Activated CD4-positive, alpha-beta memory T cell treated with anti-CD3 and anti-CD28 coated beads for 36 hours (primary cell): ENCODE data around the gene SALL4. TPM values are rescaled to one million over a fixed set of nuclear protein-coding genes. Genes with fewer than 3 reads are reported as not detected.
"Not testable (repeated sequence)": the region's sequence is repeated elsewhere in the genome, so short reads cannot be mapped to it uniquely, and the experiment has no call there.

Experiments
- CTCF ChIA-PET: fragments of 350-600 bp; sonication (Branson Sonifier 250); formaldehyde crosslinking; loops from one replicate; lab custom pipeline; 2021; ENCODE audit warnings: antibody characterized with exemption, inconsistent platforms; lab: Charles Lee
- POLR2A ChIA-PET: fragments of 350-600 bp; sonication (Branson Sonifier 250); formaldehyde crosslinking; loops from one replicate; lab custom pipeline; 2021; ENCODE audit warnings: antibody characterized with exemption; lab: Charles Lee
- DNase-seq: peaks from one replicate; pipeline ENCODE4 v3.0.0-alpha.2; 2020
- H3K27ac Mint-ChIP-seq: one replicate; pipeline ENCODE4 v1.8.0; 2021; ENCODE audit warnings: mixed read lengths
- H3K27me3 Mint-ChIP-seq: one replicate; pipeline ENCODE4 v1.8.0; 2021; ENCODE audit warnings: mixed read lengths
- H3K36me3 Mint-ChIP-seq: one replicate; pipeline ENCODE4 v1.8.0; 2021; ENCODE audit warnings: mixed read lengths
- H3K4me1 Mint-ChIP-seq: one replicate; pipeline ENCODE4 v1.8.0; 2021; ENCODE audit warnings: low read depth, mixed read lengths
- H3K4me3 Mint-ChIP-seq: one replicate; pipeline ENCODE4 v1.8.0; 2021; ENCODE audit warnings: mild to moderate bottlenecking, mixed read lengths
- H3K9me3 Mint-ChIP-seq: one replicate; pipeline ENCODE4 v1.8.0; 2021; ENCODE audit warnings: mixed read lengths
- intact Hi-C: fragments of 100-400 bp; cut with micrococcal nuclease; formaldehyde crosslinking; loops from one replicate; pipeline ENCODE4 v1.15.1; 2023
- total RNA-seq, 2 experiments: library from RNA; stranded (reverse); gene quantifications; one replicate each; pipeline ENCODE4 v1.2.3, GENCODE V29; 2021

SALL4 gene
- not detected for total RNA-seq

GRCh38 chr20:51802170-51802751 is at the start of gene SALL4:
Gene SALL4 (minus strand): TSS chr20:51802521. CDS start chr20:51802408, 113 bp downstream.
- Mint-ChIP-seq H3K36me3 (no peaks in the 10 kb centered on the region), H3K27ac (no peak within 1 kb of the TSS), H3K27me3 (peaks cover 63% of the 10 kb centered on the region), H3K4me3 (no peak within 1 kb of the TSS), H3K9me3 (no peaks in the 10 kb centered on the region), H3K4me1 (peaks cover 9% of the 10 kb centered on the region)
- ChIA-PET POLR2A (no interaction called here), CTCF (interaction anchor here (0.6 kb wide), 1 partner anchor 348 kb away, joined by 3 read pairs; no protein-coding TSS in a partner anchor)
- intact Hi-C loops: loop anchor here (10.0 kb wide), 1 partner anchor 303 kb away; no protein-coding TSS in a partner anchor
- DNase-seq: no peak

- Mint-ChIP-seq H3K4me3 (no peak overlapping the region), H3K27me3 (no peaks in the 10 kb centered on the region), H3K4me1 (no peaks in the 10 kb centered on the region), H3K27ac (no peak overlapping the region), H3K9me3 (no peaks in the 10 kb centered on the region), H3K36me3 (no peaks in the 10 kb centered on the region)
- DNase-seq: no peak
- intact Hi-C loops: no loop called here
- ChIA-PET CTCF (interaction anchor here (1.0 kb wide), 1 partner anchor 49 kb away, joined by 3 read pairs; no protein-coding TSS in a partner anchor), POLR2A (no interaction called here)
Measured at GRCh38 chr20:51848346-51848745, 46.0 kb upstream of the SALL4 start.

- ChIA-PET POLR2A (no interaction called here), CTCF (no interaction called here)
- Mint-ChIP-seq H3K27me3 (peaks cover 2% of the 10 kb centered on the region), H3K4me1 (no peaks in the 10 kb centered on the region), H3K27ac (no peak overlapping the region), H3K36me3 (no peaks in the 10 kb centered on the region), H3K4me3 (no peak overlapping the region), H3K9me3 (no peaks in the 10 kb centered on the region)
- no peak for DNase-seq
- intact Hi-C loops: no loop called here
Measured at GRCh38 chr20:51840865-51841264, 38.5 kb upstream of the SALL4 start.

- POLR2A ChIA-PET: no interaction called here
- no peaks in the 10 kb centered on the region for H3K36me3 Mint-ChIP-seq
- intact Hi-C loops: no loop called here
- H3K27ac Mint-ChIP-seq: no peak overlapping the region
- CTCF ChIA-PET: no interaction called here
- no peak overlapping the region for H3K4me3 Mint-ChIP-seq
- DNase-seq: no peak
- H3K4me1 Mint-ChIP-seq: no peaks in the 10 kb centered on the region
- H3K9me3 Mint-ChIP-seq: no peaks in the 10 kb centered on the region
- H3K27me3 Mint-ChIP-seq: peaks cover 5% of the 10 kb centered on the region
Measured at GRCh38 chr20:51837876-51838420, 35.6 kb upstream of the SALL4 start.

GRCh38 chr20:51837436-51837835 is 35.1 kb upstream of the SALL4 start:
- POLR2A ChIA-PET: no interaction called here
- intact Hi-C loops: no loop called here
- Mint-ChIP-seq H3K9me3 (no peaks in the 10 kb centered on the region), H3K4me3 (no peak overlapping the region), H3K36me3 (no peaks in the 10 kb centered on the region), H3K27me3 (peaks cover 5% of the 10 kb centered on the region), H3K4me1 (no peaks in the 10 kb centered on the region), H3K27ac (no peak overlapping the region)
- DNase-seq: no peak
- CTCF ChIA-PET: no interaction called here

- intact Hi-C loops: no loop called here
- no peaks in the 10 kb centered on the region for H3K4me1 Mint-ChIP-seq
- POLR2A ChIA-PET: no interaction called here
- no peaks in the 10 kb centered on the region for H3K9me3 Mint-ChIP-seq
- H3K27me3 Mint-ChIP-seq: peaks cover 3% of the 10 kb centered on the region
- H3K4me3 Mint-ChIP-seq: no peak overlapping the region
- CTCF ChIA-PET: no interaction called here
- no peak for DNase-seq
- no peaks in the 10 kb centered on the region for H3K36me3 Mint-ChIP-seq
- H3K27ac Mint-ChIP-seq: no peak overlapping the region
Measured at GRCh38 chr20:51833326-51833725, 31.0 kb upstream of the SALL4 start.

- ChIA-PET CTCF (no interaction called here), POLR2A (no interaction called here)
- intact Hi-C loops: no loop called here
- Mint-ChIP-seq H3K27ac (no peak overlapping the region), H3K4me1 (no peaks in the 10 kb centered on the region), H3K27me3 (peaks cover 3% of the 10 kb centered on the region), H3K9me3 (no peaks in the 10 kb centered on the region), H3K36me3 (no peaks in the 10 kb centered on the region), H3K4me3 (no peak overlapping the region)
- no peak for DNase-seq
Measured at GRCh38 chr20:51832276-51832675, 30.0 kb upstream of the SALL4 start.

- H3K4me3 Mint-ChIP-seq: no peak overlapping the region
- H3K4me1 Mint-ChIP-seq: no peaks in the 10 kb centered on the region
- H3K27me3 Mint-ChIP-seq: peaks cover 3% of the 10 kb centered on the region
- intact Hi-C loops: no loop called here
- POLR2A ChIA-PET: no interaction called here
- CTCF ChIA-PET: no interaction called here
- no peaks in the 10 kb centered on the region for H3K9me3 Mint-ChIP-seq
- no peaks in the 10 kb centered on the region for H3K36me3 Mint-ChIP-seq
- no peak for DNase-seq
- H3K27ac Mint-ChIP-seq: no peak overlapping the region
Measured at GRCh38 chr20:51831866-51832265, 29.5 kb upstream of the SALL4 start.

GRCh38 chr20:51830538-51830937 is 28.2 kb upstream of the SALL4 start:
- Mint-ChIP-seq H3K27me3 (peaks cover 3% of the 10 kb centered on the region), H3K27ac (no peak overlapping the region), H3K4me3 (no peak overlapping the region), H3K9me3 (no peaks in the 10 kb centered on the region), H3K4me1 (no peaks in the 10 kb centered on the region), H3K36me3 (no peaks in the 10 kb centered on the region)
- ChIA-PET POLR2A (no interaction called here), CTCF (no interaction called here)
- intact Hi-C loops: no loop called here
- DNase-seq: no peak

- intact Hi-C loops: no loop called here
- CTCF ChIA-PET: no interaction called here
- no peaks in the 10 kb centered on the region for H3K27me3 Mint-ChIP-seq
Measured at GRCh38 chr20:51828762-51829161, 26.4 kb upstream of the SALL4 start.

GRCh38 chr20:51826372-51826771 is 24.1 kb upstream of the SALL4 start:
- no peak for DNase-seq
- H3K27ac Mint-ChIP-seq: no peak overlapping the region
- ChIA-PET POLR2A (no interaction called here), CTCF (no interaction called here)
- H3K36me3 Mint-ChIP-seq: no peaks in the 10 kb centered on the region
- intact Hi-C loops: no loop called here
- no peaks in the 10 kb centered on the region for H3K9me3 Mint-ChIP-seq
- H3K27me3 Mint-ChIP-seq: no peaks in the 10 kb centered on the region
- H3K4me3 Mint-ChIP-seq: no peak overlapping the region
- no peaks in the 10 kb centered on the region for H3K4me1 Mint-ChIP-seq

More at GRCh38 chr20:51828762-51829161, 26.4 kb upstream of the SALL4 start:
- H3K36me3 Mint-ChIP-seq: no peaks in the 10 kb centered on the region
- H3K4me1 Mint-ChIP-seq: no peaks in the 10 kb centered on the region
- no peak overlapping the region for H3K27ac Mint-ChIP-seq
- no peak for DNase-seq
- no peaks in the 10 kb centered on the region for H3K9me3 Mint-ChIP-seq
- H3K4me3 Mint-ChIP-seq: no peak overlapping the region
- POLR2A ChIA-PET: no interaction called here

GRCh38 chr20:51818479-51819008 is 16.2 kb upstream of the SALL4 start:
- Mint-ChIP-seq H3K4me3 (no peak overlapping the region), H3K36me3 (no peaks in the 10 kb centered on the region), H3K27me3 (peaks cover 9% of the 10 kb centered on the region), H3K27ac (no peak overlapping the region), H3K9me3 (no peaks in the 10 kb centered on the region), H3K4me1 (no peaks in the 10 kb centered on the region)
- ChIA-PET CTCF (interaction anchor here (0.5 kb wide), 1 partner anchor 224 kb away, joined by 3 read pairs; no protein-coding TSS in a partner anchor), POLR2A (no interaction called here)
- DNase-seq: no peak
- intact Hi-C loops: no loop called here

GRCh38 chr20:51816856-51817255 is 14.5 kb upstream of the SALL4 start:
- H3K4me3 Mint-ChIP-seq, intact Hi-C loops, DNase-seq, H3K4me1 Mint-ChIP-seq, H3K36me3 Mint-ChIP-seq, H3K27ac Mint-ChIP-seq, H3K9me3 Mint-ChIP-seq, POLR2A ChIA-PET, CTCF ChIA-PET: not testable (repeated sequence)
- H3K27me3 Mint-ChIP-seq: peaks cover 12% of the 10 kb centered on the region
